Spleen (tissue), 11 donors: ENCODE measurements around the gene PHLPP2. TPM values are rescaled to one million over a fixed set of nuclear protein-coding genes. Genes with fewer than 3 reads are reported as not detected.

Experiments
- DNase-seq: peaks from one replicate; pipeline ENCODE4 v3.0.0-alpha.2; 2020
- H3K27ac ChIP-seq, 8 donors: fragments of 200-600 bp; sonication (generic) in 7 of 8; 1 replicate in 4 of 8; 2 replicates in 4 of 8; pipeline versions ENCODE4 v1.5.0 to v1.8.0; 2016 to 2021; ENCODE audit warnings: inconsistent platforms in 4 of 8, mild to moderate bottlenecking in 4 of 8, moderate library complexity in 1 of 8
- H3K27me3 ChIP-seq, 7 donors: fragments of 200-600 bp; sonication (generic) in 6 of 7; replicated peaks in 1 of 7; 1 replicate in 4 of 7; 2 replicates in 3 of 7; pipeline versions ENCODE4 v1.5.0 to v1.8.0; 2016 to 2021; ENCODE audit warnings: inconsistent platforms in 3 of 7, mild to moderate bottlenecking in 1 of 7
- H3K36me3 ChIP-seq, 6 donors: fragments of 200-600 bp; sonication (generic) in 5 of 6; 1 replicate in 4 of 6; 2 replicates in 2 of 6; pipeline versions ENCODE4 v1.5.0 to v1.8.0; 2016 to 2021; ENCODE audit warnings: inconsistent platforms in 2 of 6
- H3K4me1 ChIP-seq, 6 donors: fragments of 200-600 bp; sonication (generic) in 5 of 6; 1 replicate in 3 of 6; 2 replicates in 3 of 6; pipeline versions ENCODE4 v1.5.0 to v1.8.0; 2016 to 2021; ENCODE audit warnings: inconsistent platforms in 3 of 6
- H3K4me3 ChIP-seq, 8 donors: fragments of 200-600 bp; sonication (generic) in 7 of 8; 1 replicate in 4 of 8; 2 replicates in 4 of 8; pipeline versions ENCODE4 v1.5.0 to v1.8.0; 2016 to 2021; ENCODE audit warnings: inconsistent platforms in 4 of 8, mild to moderate bottlenecking in 4 of 8, moderate library complexity in 2 of 8
- H3K9me3 ChIP-seq, 8 donors: fragments of 200-600 bp; sonication (generic) in 7 of 8; 1 replicate in 4 of 8; 2 replicates in 4 of 8; pipeline versions ENCODE4 v1.5.0 to v1.8.0; 2016 to 2021; ENCODE audit warnings: inconsistent platforms in 4 of 8
- CTCF ChIP-seq, 11 experiments: fragments of 200-600 bp in 7 of 11; fragments of 450-650 bp in 4 of 11; sonication (generic) in 4 of 11; IDR thresholded peaks in 8 of 11; conservative IDR thresholded peaks in 3 of 11; 1 replicate in 7 of 11; 2 replicates in 4 of 11; pipeline versions ENCODE4 v1.4.0 to v1.8.0; 2016 to 2021; ENCODE audit warnings: antibody characterized with exemption in 11 of 11, inconsistent platforms in 4 of 11, mild to moderate bottlenecking in 1 of 11
- POLR2A ChIP-seq, 3 donors: fragments of 450-650 bp; IDR thresholded peaks; one replicate each; pipeline ENCODE4 v1.5.1; 2017; ENCODE audit warnings: antibody characterized with exemption in 3 of 3, mild to moderate bottlenecking in 1 of 3
- POLR2AphosphoS5 ChIP-seq, 3 donors: sonication (generic); formaldehyde crosslinking; IDR thresholded peaks; one replicate each; pipeline ENCODE4 v1.5.1; 2017; ENCODE audit warnings: antibody characterized with exemption in 3 of 3
- WGBS, 5 donors: extraction: QIAGEN DNeasy Blood & Tissue Kit in 3 of 5; methylation state at CpG; one replicate each; pipeline versions ENCODE4 v1.1.5 to v1.1.7; 2013 to 2018; 5-methylcytosine and 5-hydroxymethylcytosine counted together
- intact Hi-C: fragments of 100-400 bp; cut with DNase I; formaldehyde crosslinking; loops from one replicate; pipeline ENCODE4 v1.15.0; 2023; ENCODE audit warnings: low total_unique reads
- polyA plus RNA-seq, 3 donors: library from polyadenylated mRNA; stranded (reverse); fragments of 200-250 nt; gene quantifications; one replicate each; pipeline ENCODE4 v1.2.1, GENCODE V29; 2013
- total RNA-seq, 7 donors: library from RNA; depleted of rRNA in 3 of 7; stranded (reverse); fragments of >200 nt in 3 of 7; fragmentation: NEBNext Ultra II Directional in 4 of 7; extraction: Animal tissue kit (Norgen Biotek cat#: 25700) in 4 of 7; gene quantifications; one replicate each; pipeline versions ENCODE4 v1.1.0 to v1.2.1, GENCODE V29; 2016 to 2021
- donor health status: healthy with polysubstance abuse.
- donor health status: DM: no; HTN: no; CAD: no; lungs with moderate emphysema.
- donor health status: DM: no; HTN: no; CAD: no.
- donor health status: Bipolar disorder and iron deficiency.
- donor health status: healthy.
- donor health status: DM: no; HTN: no; CAD: no.
- donor health status: DM: yes; HTN: yes; CAD: no.

The PHLPP2 gene
- total and polyA plus RNA-seq, 10 donors, result 1.0 to 10.9 (median 8.0) TPM

- H3K9me3 ChIP-seq, result no peaks in the 10 kb centered on the region
- no peak within 1 kb of the TSS for H3K27ac ChIP-seq
- H3K4me3 ChIP-seq, result peak within 1 kb of the TSS; percentile 27 to 68 (median 40)
- WGBS, 5 donors, result 1 to 4% (median 2%) methylated on average over 39 to 98 of the region's 98 CpGs
- peak; percentile 72 for DNase-seq
- peaks cover 3 to 19% (median 13%) of the 10 kb centered on the region in 6 donors for H3K4me1 ChIP-seq
- peaks cover 2 to 44% (median 30%) of the 10 kb centered on the region in 7 donors for H3K27me3 ChIP-seq
- no peak for TF ChIP-seq CTCF (IDR thresholded peaks at IDR 0.05 in 8 of 11, conservative IDR thresholded peaks at IDR 0.05 in 3 of 11)
- TF ChIP-seq POLR2A (IDR thresholded peaks at IDR 0.05), result no peak
- TF ChIP-seq POLR2AphosphoS5 (IDR thresholded peaks at IDR 0.05), result peak in 1 of 3 donors; percentile 11
- no peaks in the 10 kb centered on the region for H3K36me3 ChIP-seq
- intact Hi-C loops, result no loop called here
These were observed 98.3 kb downstream of the PHLPP2 start, which contains the start of gene MARVELD3 for GRCh38 chr16:71626018-71626857. TSS of gene MARVELD3 (plus strand) at chr16:71626184. CDS start at chr16:71626230, 46 bp downstream.

GRCh38 chr16:71625113-71625850 is 99.2 kb downstream of the PHLPP2 start:
- H3K27me3 ChIP-seq, result peaks cover 2 to 44% (median 30%) of the 10 kb centered on the region in 7 donors
- no peak for TF ChIP-seq CTCF (IDR thresholded peaks at IDR 0.05 in 8 of 11, conservative IDR thresholded peaks at IDR 0.05 in 3 of 11)
- TF ChIP-seq POLR2AphosphoS5 (IDR thresholded peaks at IDR 0.05), result no peak
- TF ChIP-seq POLR2A (IDR thresholded peaks at IDR 0.05), result no peak
- intact Hi-C loops, result no loop called here
- WGBS, 5 donors, result 80 to 90% (median 86%) methylated on average over 4 to 7 of the region's 7 CpGs
- H3K36me3 ChIP-seq, result no peaks in the 10 kb centered on the region
- H3K4me1 ChIP-seq, result peaks cover 3 to 19% (median 13%) of the 10 kb centered on the region in 6 donors
- peak overlapping the region in 3 of 8 donors; percentile 27 to 68 (median 38) for H3K4me3 ChIP-seq
- H3K27ac ChIP-seq, result no peak overlapping the region
- H3K9me3 ChIP-seq, result no peaks in the 10 kb centered on the region
- DNase-seq, result peak; percentile 16

GRCh38 chr16:71623597-71623996 is 100.9 kb downstream of the PHLPP2 start:
- Histone ChIP-seq H3K27me3 (peaks cover 2 to 44% (median 30%) of the 10 kb centered on the region in 7 donors), H3K9me3 (no peaks in the 10 kb centered on the region), H3K4me1 (peaks cover 3 to 18% (median 13%) of the 10 kb centered on the region in 6 donors), H3K36me3 (no peaks in the 10 kb centered on the region), H3K4me3 (no peak overlapping the region), H3K27ac (no peak overlapping the region)
- 28 to 56% (median 43%) methylated on average over 3 of the region's 3 CpGs for WGBS, 5 donors
- DNase-seq, result no peak
- TF ChIP-seq CTCF (IDR thresholded peaks at IDR 0.05 in 8 of 11, conservative IDR thresholded peaks at IDR 0.05 in 3 of 11), result no peak
- TF ChIP-seq POLR2A (IDR thresholded peaks at IDR 0.05), result no peak
- no peak for TF ChIP-seq POLR2AphosphoS5 (IDR thresholded peaks at IDR 0.05)
- intact Hi-C loops, result no loop called here

- no peaks in the 10 kb centered on the region for H3K9me3 ChIP-seq
- TF ChIP-seq CTCF (IDR thresholded peaks at IDR 0.05 in 8 of 11, conservative IDR thresholded peaks at IDR 0.05 in 3 of 11) (no peak), POLR2AphosphoS5 (IDR thresholded peaks at IDR 0.05) (no peak), POLR2A (IDR thresholded peaks at IDR 0.05) (no peak)
- no peak overlapping the region for H3K27ac ChIP-seq
- no peak overlapping the region for H3K4me3 ChIP-seq
- H3K36me3 ChIP-seq, result no peaks in the 10 kb centered on the region
- H3K27me3 ChIP-seq, result peaks cover 2 to 30% (median 27%) of the 10 kb centered on the region in 7 donors
- no peak for DNase-seq
- intact Hi-C loops, result no loop called here
- peaks cover 3 to 18% (median 12%) of the 10 kb centered on the region in 6 donors for H3K4me1 ChIP-seq
These were observed 102.4 kb downstream of the PHLPP2 start for GRCh38 chr16:71622088-71622487.
